HEK293T (cell line): Measurements from ENCODE around the gene SLC7A10.

Experiments
- CTCF ChIA-PET: fragments of 350-600 bp; formaldehyde crosslinking; extraction: SDS; loops from one replicate; lab custom pipeline; 2021; ENCODE audit warnings: antibody characterized with exemption, inconsistent platforms; lab: Yijun Ruan, JAX
- POLR2A ChIA-PET: fragments of 350-600 bp; formaldehyde crosslinking; extraction: SDS; loops from one replicate; lab custom pipeline; 2020; ENCODE audit warnings: antibody characterized with exemption, inconsistent platforms; lab: Yijun Ruan, JAX
- DNase-seq: peaks from one replicate; pipeline ENCODE4 v3.0.0; 2012; ENCODE audit warnings: mixed read lengths; ENCODE audit errors: extremely low spot score
- ARNT ChIP-seq: fragments of 450-650 bp; IDR thresholded peaks from 2 replicates; pipeline ENCODE4 v1.6.1; 2017; ENCODE audit warnings: mild to moderate bottlenecking
- BHLHE40 ChIP-seq: fragments of 450-650 bp; IDR thresholded peaks from 2 replicates; pipeline ENCODE4 v1.6.1; 2016; ENCODE audit warnings: mild to moderate bottlenecking, moderate library complexity, borderline replicate concordance
- CTBP1 ChIP-seq: fragments of 450-650 bp; IDR thresholded peaks from 2 replicates; pipeline ENCODE4 v1.6.1; 2016; ENCODE audit warnings: borderline replicate concordance
- ELF4 ChIP-seq: fragments of 450-650 bp; IDR thresholded peaks from 2 replicates; pipeline ENCODE4 v1.6.1; 2017; ENCODE audit warnings: antibody characterized with exemption
- FOXA1 ChIP-seq: fragments of 450-650 bp; IDR thresholded peaks from 2 replicates; pipeline ENCODE4 v1.6.1; 2016; ENCODE audit warnings: mild to moderate bottlenecking
- FOXK2 ChIP-seq: fragments of 450-650 bp; IDR thresholded peaks from 2 replicates; pipeline ENCODE4 v1.6.1; 2016; ENCODE audit warnings: mild to moderate bottlenecking
- FOXM1 ChIP-seq: fragments of 450-650 bp; IDR thresholded peaks from 2 replicates; pipeline ENCODE4 v1.6.1; 2017; ENCODE audit warnings: mild to moderate bottlenecking, borderline replicate concordance
- HDGF ChIP-seq: fragments of 450-650 bp; IDR thresholded peaks from 2 replicates; pipeline ENCODE4 v1.6.1; 2017; ENCODE audit warnings: antibody characterized with exemption, borderline replicate concordance
- L3MBTL2 ChIP-seq: fragments of 450-650 bp; conservative IDR thresholded peaks from 2 replicates; pipeline ENCODE4 v1.6.1; 2016; ENCODE audit warnings: mild to moderate bottlenecking
- LEF1 ChIP-seq: fragments of 450-650 bp; IDR thresholded peaks from 2 replicates; pipeline ENCODE4 v1.6.1; 2017; ENCODE audit warnings: mild to moderate bottlenecking, borderline replicate concordance
- NFRKB ChIP-seq: fragments of 450-650 bp; IDR thresholded peaks from 2 replicates; pipeline ENCODE4 v1.6.1; 2016; ENCODE audit warnings: mild to moderate bottlenecking, moderate library complexity
- SP1 ChIP-seq: fragments of 450-650 bp; IDR thresholded peaks from 2 replicates; pipeline ENCODE4 v1.6.1; 2017
- SUZ12 ChIP-seq: fragments of 450-650 bp; IDR thresholded peaks from 2 replicates; pipeline ENCODE4 v1.6.1; 2016; ENCODE audit warnings: mild to moderate bottlenecking
- TARDBP ChIP-seq: fragments of 450-650 bp; IDR thresholded peaks from 2 replicates; pipeline ENCODE4 v1.6.1; 2016
- ZNF384 ChIP-seq: fragments of 450-650 bp; IDR thresholded peaks from 2 replicates; pipeline ENCODE4 v1.6.1; 2016
- TF ChIP-seq, protein P1 (sequence below): fragments of 450-650 bp; IDR thresholded peaks from 2 replicates; pipeline ENCODE4 v1.6.1; 2016

The SLC7A10 gene

GRCh38 chr19:33269016-33269415 lies 43.4 kb upstream of the SLC7A10 start:
- no peak for DNase-seq
- POLR2A ChIA-PET, result no interaction called here
- CTCF ChIA-PET, result no interaction called here
- no peak for TF ChIP-seq BHLHE40
- TF ChIP-seq FOXK2, result no peak
- TF ChIP-seq L3MBTL2, result no peak
- TF ChIP-seq ZNF384, result no peak
- TF ChIP-seq, protein P1, sequence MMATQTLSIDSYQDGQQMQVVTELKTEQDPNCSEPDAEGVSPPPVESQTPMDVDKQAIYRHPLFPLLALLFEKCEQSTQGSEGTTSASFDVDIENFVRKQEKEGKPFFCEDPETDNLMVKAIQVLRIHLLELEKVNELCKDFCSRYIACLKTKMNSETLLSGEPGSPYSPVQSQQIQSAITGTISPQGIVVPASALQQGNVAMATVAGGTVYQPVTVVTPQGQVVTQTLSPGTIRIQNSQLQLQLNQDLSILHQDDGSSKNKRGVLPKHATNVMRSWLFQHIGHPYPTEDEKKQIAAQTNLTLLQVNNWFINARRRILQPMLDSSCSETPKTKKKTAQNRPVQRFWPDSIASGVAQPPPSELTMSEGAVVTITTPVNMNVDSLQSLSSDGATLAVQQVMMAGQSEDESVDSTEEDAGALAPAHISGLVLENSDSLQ, result no peak
- TF ChIP-seq ELF4, result no peak
- TF ChIP-seq LEF1, result no peak

DNA sequence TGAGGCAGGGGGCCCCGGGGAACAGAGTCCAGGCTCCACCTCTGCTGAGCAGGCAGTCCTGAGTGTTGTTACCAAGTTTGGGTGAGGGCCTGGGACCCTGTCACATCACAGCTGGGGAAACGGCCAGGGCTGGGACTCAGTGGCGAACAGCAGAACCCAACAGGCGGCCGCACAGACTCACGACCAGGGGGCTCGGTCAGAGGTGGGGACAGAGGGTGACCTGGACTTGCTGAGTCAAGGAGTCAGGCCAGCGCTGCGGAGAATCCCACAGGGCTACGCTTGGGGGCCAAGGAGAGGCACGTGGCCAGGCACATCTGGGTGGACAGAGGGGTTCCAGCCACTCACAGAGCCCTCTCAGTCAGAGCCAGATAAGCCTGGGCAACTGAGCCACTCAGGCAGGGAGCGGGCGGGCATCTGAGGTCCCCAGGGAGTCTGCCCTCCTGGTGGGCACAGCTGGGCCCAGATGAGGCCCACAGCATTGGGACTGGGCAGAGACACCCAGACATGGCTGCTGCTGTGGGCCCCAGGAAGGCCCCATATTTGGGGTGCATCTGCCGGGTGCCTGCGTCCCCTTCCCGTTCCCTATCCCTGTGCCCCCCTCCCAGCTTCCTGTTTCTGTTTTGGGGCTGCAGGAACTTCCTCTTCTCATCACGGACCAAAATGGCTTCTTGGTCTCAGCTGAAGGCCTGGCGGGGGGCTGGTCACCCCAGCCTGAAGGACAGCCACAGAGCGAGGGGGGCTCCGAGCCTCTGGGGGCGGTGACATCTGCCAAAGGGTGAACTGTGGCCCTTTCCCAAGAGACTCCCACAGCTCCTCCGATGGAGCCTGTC lies 42.7 kb upstream of the SLC7A10 start:
- ChIA-PET POLR2A (no interaction called here), CTCF (no interaction called here)
- no peak for DNase-seq
- TF ChIP-seq, protein P1, result no peak
- TF ChIP-seq L3MBTL2, result no peak
- TF ChIP-seq SP1, result no peak
- no peak for TF ChIP-seq HDGF
- no peak for TF ChIP-seq CTBP1
- TF ChIP-seq NFRKB, result no peak
- no peak for TF ChIP-seq TARDBP
- TF ChIP-seq FOXA1, result no peak
- TF ChIP-seq FOXK2, result no peak
- TF ChIP-seq FOXM1, result no peak
- TF ChIP-seq BHLHE40, result no peak
- no peak for TF ChIP-seq SUZ12
- TF ChIP-seq LEF1, result no peak
- TF ChIP-seq ARNT, result no peak
- no peak for TF ChIP-seq ELF4
- TF ChIP-seq ZNF384, result no peak

DNA sequence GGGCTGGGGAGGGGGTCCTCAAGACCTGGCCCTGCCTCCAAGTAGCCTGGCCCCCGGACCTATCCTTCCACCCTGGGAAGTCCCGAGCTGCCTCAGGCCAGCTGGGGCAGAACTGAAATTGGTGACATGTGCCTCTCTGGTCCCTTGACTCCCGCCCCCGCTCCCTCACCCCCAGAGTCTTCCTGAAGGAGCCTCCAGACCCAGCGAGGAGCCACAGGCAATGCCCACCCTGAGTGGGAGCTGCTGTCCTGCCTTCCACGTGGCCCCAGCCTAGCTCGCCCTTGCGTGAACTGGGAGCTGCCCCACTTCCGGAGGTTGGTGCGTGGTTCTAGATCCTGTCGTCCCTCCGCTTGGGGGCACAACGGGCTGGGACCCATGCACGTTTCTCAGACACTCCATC lies 42.1 kb upstream of the SLC7A10 start:
- ChIA-PET CTCF (no interaction called here), POLR2A (no interaction called here)
- no peak for TF ChIP-seq LEF1
- no peak for TF ChIP-seq ZNF384
- no peak for TF ChIP-seq ARNT
- no peak for TF ChIP-seq ELF4
- TF ChIP-seq FOXM1, result no peak
- TF ChIP-seq SP1, result no peak
- no peak for TF ChIP-seq CTBP1
- no peak for TF ChIP-seq FOXA1
- TF ChIP-seq L3MBTL2, result no peak
- TF ChIP-seq, protein P1, result no peak
- TF ChIP-seq HDGF, result no peak
- TF ChIP-seq FOXK2, result no peak
- no peak for TF ChIP-seq NFRKB
- TF ChIP-seq BHLHE40, result no peak
- TF ChIP-seq TARDBP, result no peak
- TF ChIP-seq SUZ12, result no peak
- DNase-seq, result no peak

GRCh38 chr19:33266974-33267484 lies 41.4 kb upstream of the SLC7A10 start:
- CTCF ChIA-PET, result no interaction called here
- no peak for DNase-seq
- POLR2A ChIA-PET, result no interaction called here
- TF ChIP-seq ARNT, result no peak
- TF ChIP-seq FOXK2, result no peak
- TF ChIP-seq ZNF384, result no peak
- TF ChIP-seq BHLHE40, result no peak
- TF ChIP-seq HDGF, result no peak
- TF ChIP-seq, protein P1, result no peak
- no peak for TF ChIP-seq LEF1
- TF ChIP-seq FOXA1, result no peak
- no peak for TF ChIP-seq ELF4
- no peak for TF ChIP-seq L3MBTL2
- TF ChIP-seq TARDBP, result no peak

GRCh38 chr19:33264881-33265445 lies 39.3 kb upstream of the SLC7A10 start:
- POLR2A ChIA-PET, result interaction anchor here (0.6 kb wide), 1 partner anchor 106 kb away, joined by 3 read pairs; no protein-coding TSS in a partner anchor
- no peak for TF ChIP-seq SP1
- no peak for TF ChIP-seq ARNT
- TF ChIP-seq ELF4, result no peak
- TF ChIP-seq CTBP1, result no peak
- TF ChIP-seq NFRKB, result no peak
- TF ChIP-seq FOXA1, result no peak
- TF ChIP-seq, protein P1, result no peak
- no peak for TF ChIP-seq TARDBP
- TF ChIP-seq HDGF, result no peak
- TF ChIP-seq FOXK2, result no peak
- no peak for TF ChIP-seq FOXM1
- no peak for TF ChIP-seq ZNF384
- TF ChIP-seq LEF1, result no peak
- TF ChIP-seq L3MBTL2, result no peak
- no peak for TF ChIP-seq SUZ12
- no peak for TF ChIP-seq BHLHE40
- CTCF ChIA-PET, result interaction anchor here (0.5 kb wide), 1 partner anchor 1039 kb away, joined by 3 read pairs; no protein-coding TSS in a partner anchor
- no peak for DNase-seq
